OCI-LY7 (cell line): ENCODE data around the gene PDSS2. TPM values are rescaled to one million over a fixed set of nuclear protein-coding genes. Genes with fewer than 3 reads are reported as not detected.

ENCODE experiments used
- BruUV-seq: library from RNA; stranded (reverse); fragments of 400-500 nt; replicated peaks from 2 replicates; lab custom pipeline; 2021; lab: Mats Ljungman, UMichigan
- CTCF ChIA-PET: fragments of 300-600 bp; sonication (Branson Sonifier 250); formaldehyde crosslinking; loops from one replicate; lab custom pipeline; 2022; ENCODE audit warnings: antibody characterized with exemption; ENCODE audit not compliant: unreplicated experiment; lab: Charles Lee
- POLR2A ChIA-PET: fragments of 300-600 bp; sonication (Branson Sonifier 250); formaldehyde crosslinking; loops from one replicate; lab custom pipeline; 2022; ENCODE audit warnings: antibody characterized with exemption; lab: Charles Lee
- DNase-seq: peaks from one replicate; pipeline ENCODE4 v3.0.0-alpha.2; 2015; ENCODE audit warnings: low spot score
- H2AFZ ChIP-seq: fragments of 200-600 bp; sonication (generic), shearing (Covaris generic); 2 replicates; pipeline ENCODE4 v1.6.1; 2014; ENCODE audit warnings: mild to moderate bottlenecking, antibody characterized with exemption, low read length, moderate library complexity
- H3K27ac ChIP-seq: fragments of 200-600 bp; sonication (generic); 2 replicates; pipeline ENCODE4 v1.5.1; 2014; ENCODE audit warnings: mixed run types, low read depth, mild to moderate bottlenecking, moderate library complexity, low read length, inconsistent platforms; ENCODE audit not compliant: poor library complexity, severe bottlenecking
- H3K36me3 ChIP-seq: fragments of 200-600 bp; sonication (generic); 2 replicates; pipeline ENCODE4 v1.6.1; 2014; ENCODE audit warnings: mild to moderate bottlenecking, antibody characterized with exemption, low read length, moderate library complexity, mixed read lengths; ENCODE audit not compliant: insufficient read depth
- H3K4me1 ChIP-seq: fragments of 200-600 bp; sonication (generic); 2 replicates; pipeline ENCODE4 v1.5.1; 2014; ENCODE audit warnings: mild to moderate bottlenecking, low read length; ENCODE audit not compliant: insufficient read depth, poor library complexity, severe bottlenecking
- H3K4me2 ChIP-seq: fragments of 200-600 bp; sonication (generic); 2 replicates; pipeline ENCODE4 v1.6.1; 2014; ENCODE audit warnings: mild to moderate bottlenecking, low read length
- H3K4me3 ChIP-seq: fragments of 200-600 bp; sonication (generic); 2 replicates; pipeline ENCODE4 v1.5.1; 2014; ENCODE audit warnings: mild to moderate bottlenecking, low read depth, low read length; ENCODE audit not compliant: poor library complexity, severe bottlenecking
- H3K79me2 ChIP-seq: fragments of 200-600 bp; sonication (generic); 2 replicates; pipeline ENCODE4 v1.6.1; 2016; ENCODE audit warnings: low read depth, mild to moderate bottlenecking, low read length, moderate library complexity, mixed read lengths; ENCODE audit not compliant: insufficient read depth
- H3K9me2 ChIP-seq: fragments of 200-600 bp; sonication (generic); 2 replicates; pipeline ENCODE4 v1.6.1; 2016; ENCODE audit warnings: mild to moderate bottlenecking, low read length, mixed read lengths; ENCODE audit not compliant: insufficient read depth
- H3K9me3 ChIP-seq: fragments of 200-600 bp; sonication (generic); 2 replicates; pipeline ENCODE4 v1.6.1; 2014; ENCODE audit warnings: mild to moderate bottlenecking, mixed run types, low read length, mixed read lengths
- H4K20me1 ChIP-seq: fragments of 200-600 bp; sonication (generic); 2 replicates; pipeline ENCODE4 v1.6.1; 2014; ENCODE audit warnings: mild to moderate bottlenecking, antibody characterized with exemption, low read length, moderate library complexity, mixed read lengths; ENCODE audit not compliant: insufficient read depth
- CTCF ChIP-seq: fragments of 200-600 bp; sonication (generic); conservative IDR thresholded peaks from 2 replicates; pipeline ENCODE4 v1.5.1; 2014; ENCODE audit warnings: mild to moderate bottlenecking, antibody characterized with exemption, low read length, moderate library complexity, mixed read lengths
- EZH2phosphoT487 ChIP-seq: fragments of 200-600 bp; sonication (generic); IDR thresholded peaks from 2 replicates; pipeline ENCODE4 v1.6.1; 2018; ENCODE audit warnings: low read depth, borderline replicate concordance, mild to moderate bottlenecking, mixed run types, antibody characterized with exemption, low read length, moderate library complexity, mixed read lengths
- intact Hi-C: fragments of 100-400 bp; cut with micrococcal nuclease; formaldehyde crosslinking; loops from one replicate; pipeline ENCODE4 v1.10.0; 2022; ENCODE audit not compliant: unreplicated experiment
- total RNA-seq, 2 experiments: library from RNA; depleted of rRNA in 1 of 2; stranded (reverse); fragments of >200 nt in 1 of 2; shearing (Covaris generic) in 1 of 2; gene quantifications; 2 replicates each; pipeline ENCODE4 v1.2.3, GENCODE V29; 2014 to 2022

PDSS2 gene
- total RNA-seq, 2 experiments from 2014 or later: 14.7 to 24.9 TPM

GRCh38 chr6:107217248-107217647 is 242.1 kb downstream of the PDSS2 start:
- no peak for DNase-seq
- no peaks in the 10 kb centered on the region for H3K36me3 ChIP-seq
- H3K9me2 ChIP-seq: no peaks in the 10 kb centered on the region
- POLR2A ChIA-PET: no interaction called here
- no peak overlapping the region for H3K27ac ChIP-seq
- TF ChIP-seq CTCF (no peak), EZH2phosphoT487 (no peak)
- CTCF ChIA-PET: no interaction called here
- H4K20me1 ChIP-seq: no peaks in the 10 kb centered on the region
- no peak overlapping the region for H2AFZ ChIP-seq
- no peaks in the 10 kb centered on the region for H3K9me3 ChIP-seq
- BruUV-seq: no TSS peak
- H3K4me1 ChIP-seq: no peaks in the 10 kb centered on the region
- no peaks in the 10 kb centered on the region for H3K79me2 ChIP-seq
- intact Hi-C loops: no loop called here
- no peak overlapping the region for H3K4me2 ChIP-seq
- H3K4me3 ChIP-seq: no peak overlapping the region

GRCh38 chr6:107216197-107216933 is 243.0 kb downstream of the PDSS2 start:
- Histone ChIP-seq H3K27ac (no peak overlapping the region), H3K9me2 (no peaks in the 10 kb centered on the region), H3K9me3 (no peaks in the 10 kb centered on the region), H3K36me3 (no peaks in the 10 kb centered on the region), H3K4me2 (no peak overlapping the region), H3K4me1 (no peaks in the 10 kb centered on the region), H4K20me1 (no peaks in the 10 kb centered on the region), H3K79me2 (no peaks in the 10 kb centered on the region), H3K4me3 (no peak overlapping the region), H2AFZ (no peak overlapping the region)
- TF ChIP-seq CTCF: no peak
- no peak for TF ChIP-seq EZH2phosphoT487
- ChIA-PET CTCF (no interaction called here), POLR2A (no interaction called here)
- intact Hi-C loops: no loop called here
- BruUV-seq: no TSS peak
- no peak for DNase-seq

DNA sequence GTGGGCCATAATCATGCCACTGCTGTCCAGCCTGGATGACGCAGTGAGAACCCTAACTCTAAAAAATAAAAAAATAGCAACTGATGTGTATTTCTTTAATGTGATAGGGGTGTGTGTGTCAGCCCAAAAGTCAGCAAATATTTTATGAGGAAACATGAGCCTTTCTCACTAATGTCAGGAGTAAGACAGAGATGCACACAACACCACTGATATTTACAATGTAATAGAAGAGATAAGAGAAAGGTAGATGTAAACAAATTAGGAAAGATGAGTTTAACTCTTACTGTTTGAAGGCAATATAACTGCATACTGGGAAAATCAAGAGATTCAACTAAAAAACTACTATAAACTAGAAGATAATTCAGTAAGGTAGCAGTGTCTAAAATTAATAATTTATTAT is 244.0 kb downstream of the PDSS2 start:
- ChIA-PET POLR2A (no interaction called here), CTCF (no interaction called here)
- H2AFZ ChIP-seq: no peak overlapping the region
- intact Hi-C loops: no loop called here
- H3K9me3 ChIP-seq: no peaks in the 10 kb centered on the region
- no peak for DNase-seq
- H3K9me2 ChIP-seq: no peaks in the 10 kb centered on the region
- H3K27ac ChIP-seq: no peak overlapping the region
- BruUV-seq: no TSS peak
- H4K20me1 ChIP-seq: no peaks in the 10 kb centered on the region
- H3K4me3 ChIP-seq: no peak overlapping the region
- TF ChIP-seq CTCF (no peak), EZH2phosphoT487 (no peak)
- H3K4me2 ChIP-seq: no peak overlapping the region
- H3K36me3 ChIP-seq: no peaks in the 10 kb centered on the region
- H3K4me1 ChIP-seq: no peaks in the 10 kb centered on the region
- no peaks in the 10 kb centered on the region for H3K79me2 ChIP-seq
